ENCODE measurements around the gene RIMBP2. TPM values are rescaled to one million over a fixed set of nuclear protein-coding genes. Genes with fewer than 3 reads are reported as not detected.
"Not testable (repeated sequence)": the region's sequence is repeated elsewhere in the genome, so short reads cannot be mapped to it uniquely, and the experiment has no call there.

The RIMBP2 gene
- polyA plus RNA-seq, 1 of the 3 experiments (the other 2 are of a cell fraction): 0.90 TPM

- Histone ChIP-seq H2AFZ (ENCODE audit: low read depth) (no peak overlapping the region), H3K9ac (no peak overlapping the region), H3K4me1 (ENCODE audit: control insufficient read depth in 1 of 2, insufficient read depth in 2 of 2, low read depth in 1 of 2, low read length in 1 of 2) (peaks cover 0 to 47% of the 10 kb centered on the region in 2 experiments; a peak in 1 of 4 replicates), H3K27ac (ENCODE audit: low read depth in 2 of 2, low read length in 1 of 2) (peak overlapping the region in 1 of 2 experiments; percentile 50; a peak in 1 of 4 replicates), H3K27me3 (ENCODE audit: insufficient read depth) (no peaks in the 10 kb centered on the region), H3K4me3 (ENCODE audit: low read depth in 2 of 2, low read length in 1 of 2) (no peak overlapping the region), H3K4me2 (no peak overlapping the region), H3K79me2 (ENCODE audit: insufficient read depth) (no peaks in the 10 kb centered on the region), H3F3A (replicated peaks; ENCODE audit: insufficient read depth) (no peaks in the 10 kb centered on the region), H3K9me2 (no peaks in the 10 kb centered on the region), H4K20me1 (ENCODE audit: insufficient read depth) (no peaks in the 10 kb centered on the region), H3K9me3 (no peaks in the 10 kb centered on the region), H3K36me3 (replicated peaks in 1 of 2; ENCODE audit: control insufficient read depth in 1 of 2, insufficient read depth in 2 of 2, low read length in 1 of 2) (no peaks in the 10 kb centered on the region)
- WGBS (ENCODE audit: low lambda C conversion rate): 49% methylated on average over 16 of the region's 24 CpGs
- TF ChIP-seq POLR2AphosphoS5 (IDR thresholded peaks at IDR 0.05; ENCODE audit: low read depth, low read length) (no peak), SMC3 (IDR thresholded peaks at IDR 0.05; ENCODE audit: low read depth, low read length) (no peak), FOSL2 (IDR thresholded peaks at IDR 0.05; ENCODE audit: borderline replicate concordance, low read depth) (no peak), RFX5 (IDR thresholded peaks at IDR 0.05; ENCODE audit: low read length) (no peak), GATA2 (CRISPR knock-in tag; IDR thresholded peaks at IDR 0.05) (no peak), MEF2A (IDR thresholded peaks at IDR 0.05; ENCODE audit: borderline replicate concordance, low read depth) (no peak), USF1 (IDR thresholded peaks at IDR 0.05; ENCODE audit: borderline replicate concordance, low read depth) (no peak), TEAD4 (IDR thresholded peaks at IDR 0.05; ENCODE audit: borderline replicate concordance, insufficient read depth) (no peak), ELF1 (IDR thresholded peaks at IDR 0.05) (no peak), IRF3 (IDR thresholded peaks at IDR 0.05; ENCODE audit: low read depth, low read length) (no peak)
- ChIA-PET POLR2A (no interaction called here), CTCF (interaction anchor here (1.3 kb wide), 1 partner anchor 19 kb away, joined by 3 read pairs; no protein-coding TSS in a partner anchor)
- no peak for DNase-seq
Observed at GRCh38 chr12:130689408-130690405, 26.4 kb downstream of the RIMBP2 start.

- H3K79me2 ChIP-seq (ENCODE audit: insufficient read depth); H3K27ac ChIP-seq (ENCODE audit: low read depth in 2 of 2, low read length in 1 of 2); H3K9ac ChIP-seq; H3K36me3 ChIP-seq (replicated peaks in 1 of 2; ENCODE audit: control insufficient read depth in 1 of 2, insufficient read depth in 2 of 2, low read length in 1 of 2); H3K4me2 ChIP-seq; H3K9me2 ChIP-seq; H3K4me3 ChIP-seq (ENCODE audit: low read depth in 2 of 2, low read length in 1 of 2); H3K9me3 ChIP-seq; H4K20me1 ChIP-seq (ENCODE audit: insufficient read depth); H3K27me3 ChIP-seq (ENCODE audit: insufficient read depth); POLR2A ChIA-PET; DNase-seq; H3F3A ChIP-seq (replicated peaks; ENCODE audit: insufficient read depth); H2AFZ ChIP-seq (ENCODE audit: low read depth): not testable (repeated sequence)
- WGBS (ENCODE audit: low lambda C conversion rate): 62% methylated on average over 16 of the region's 16 CpGs
- CTCF ChIA-PET: interaction anchor here (1.3 kb wide), 1 partner anchor 18 kb away, joined by 3 read pairs; no protein-coding TSS in a partner anchor
- H3K4me1 ChIP-seq (ENCODE audit: control insufficient read depth in 1 of 2, insufficient read depth in 2 of 2, low read depth in 1 of 2, low read length in 1 of 2): peaks cover 0 to 46% of the 10 kb centered on the region in 2 experiments; a peak in 1 of 4 replicates
Observed at GRCh38 chr12:130688999-130689398, 27.1 kb downstream of the RIMBP2 start.

All from SK-N-SH (cell line).